Brain pericyte (primary cell): Measurements from ENCODE around the gene OLFM4.

Experiments
- DNase-seq: peaks from one replicate; pipeline ENCODE4 v3.0.0-alpha.2; 2012; ENCODE audit warnings: low read depth, low spot score

The OLFM4 gene

GRCh38 chr13:53068585-53069520 is 40.2 kb downstream of the OLFM4 start:
- no peak for DNase-seq

- DNase-seq, result no peak
Observed at GRCh38 chr13:53069800-53070199, 41.2 kb downstream of the OLFM4 start.

GRCh38 chr13:53073711-53074110 is 45.1 kb downstream of the OLFM4 start:
- DNase-seq, result no peak

- no peak for DNase-seq
Observed at GRCh38 chr13:53074114-53074513, 45.5 kb downstream of the OLFM4 start.

GRCh38 chr13:53075356-53076041 is 46.9 kb downstream of the OLFM4 start:
- DNase-seq, result no peak

GRCh38 chr13:53079691-53080090 is 51.1 kb downstream of the OLFM4 start:
- no peak for DNase-seq

- DNase-seq, result no peak
Observed at GRCh38 chr13:53088871-53089270, 60.3 kb downstream of the OLFM4 start.

- no peak for DNase-seq
Observed at GRCh38 chr13:53089951-53090350, 61.3 kb downstream of the OLFM4 start.

GRCh38 chr13:53090461-53090860 is 61.8 kb downstream of the OLFM4 start:
- no peak for DNase-seq

- no peak for DNase-seq
Observed at GRCh38 chr13:53092931-53093330, 64.3 kb downstream of the OLFM4 start.

GRCh38 chr13:53098455-53098854 is 69.8 kb downstream of the OLFM4 start:
- no peak for DNase-seq

GRCh38 chr13:53100394-53101063 is 71.9 kb downstream of the OLFM4 start:
- no peak for DNase-seq
